T-helper 1 cell (primary cell): Measurements from ENCODE around the gene MYCN.
"Not testable (repeated sequence)": the region's sequence is repeated elsewhere in the genome, so short reads cannot be mapped to it uniquely, and the experiment has no call there.

Experiments used
- DNase-seq, 5 donors: peaks; one replicate each; pipeline ENCODE4 v3.0.0-alpha.2; 2012 to 2020

MYCN gene

GRCh38 chr2:15963109-15963976 is 23.0 kb downstream of the MYCN start:
- DNase-seq: not testable (repeated sequence)

GRCh38 chr2:15963977-15964670 is 23.8 kb downstream of the MYCN start:
- DNase-seq: no peak

- DNase-seq: no peak
These were observed 24.7 kb downstream of the MYCN start for GRCh38 chr2:15964936-15965563.

GRCh38 chr2:15965564-15966019 is 25.2 kb downstream of the MYCN start:
- peak in 2 of 5 donors; percentile 20 to 24 for DNase-seq

- DNase-seq: no peak
These were observed 27.3 kb downstream of the MYCN start for GRCh38 chr2:15967415-15968279.

- no peak for DNase-seq
These were observed 28.2 kb downstream of the MYCN start for GRCh38 chr2:15968280-15969178.

GRCh38 chr2:15969214-15969613 is 28.9 kb downstream of the MYCN start:
- no peak for DNase-seq

- no peak for DNase-seq
These were observed 30.4 kb downstream of the MYCN start for GRCh38 chr2:15970701-15971100.

GRCh38 chr2:15971351-15971750 is 31.0 kb downstream of the MYCN start:
- DNase-seq: no peak

- DNase-seq: no peak
These were observed 31.6 kb downstream of the MYCN start for GRCh38 chr2:15971831-15972522.

GRCh38 chr2:15973481-15974401 is 33.4 kb downstream of the MYCN start:
- DNase-seq: no peak

- DNase-seq: no peak
These were observed 34.4 kb downstream of the MYCN start for GRCh38 chr2:15974565-15975260.

GRCh38 chr2:15975261-15975600 is 34.9 kb downstream of the MYCN start:
- no peak for DNase-seq

GRCh38 chr2:15975676-15976075 is 35.3 kb downstream of the MYCN start:
- no peak for DNase-seq

- DNase-seq: no peak
These were observed 36.0 kb downstream of the MYCN start for GRCh38 chr2:15976354-15976753.

GRCh38 chr2:15979051-15979758 is 38.9 kb downstream of the MYCN start:
- no peak for DNase-seq

- no peak for DNase-seq
These were observed 39.6 kb downstream of the MYCN start for GRCh38 chr2:15979759-15980604.
